ENCODE measurements around the gene HECTD2.
"Not testable (repeated sequence)": the region's sequence is repeated elsewhere in the genome, so short reads cannot be mapped to it uniquely, and the experiment has no call there.

The HECTD2 gene

DNA sequence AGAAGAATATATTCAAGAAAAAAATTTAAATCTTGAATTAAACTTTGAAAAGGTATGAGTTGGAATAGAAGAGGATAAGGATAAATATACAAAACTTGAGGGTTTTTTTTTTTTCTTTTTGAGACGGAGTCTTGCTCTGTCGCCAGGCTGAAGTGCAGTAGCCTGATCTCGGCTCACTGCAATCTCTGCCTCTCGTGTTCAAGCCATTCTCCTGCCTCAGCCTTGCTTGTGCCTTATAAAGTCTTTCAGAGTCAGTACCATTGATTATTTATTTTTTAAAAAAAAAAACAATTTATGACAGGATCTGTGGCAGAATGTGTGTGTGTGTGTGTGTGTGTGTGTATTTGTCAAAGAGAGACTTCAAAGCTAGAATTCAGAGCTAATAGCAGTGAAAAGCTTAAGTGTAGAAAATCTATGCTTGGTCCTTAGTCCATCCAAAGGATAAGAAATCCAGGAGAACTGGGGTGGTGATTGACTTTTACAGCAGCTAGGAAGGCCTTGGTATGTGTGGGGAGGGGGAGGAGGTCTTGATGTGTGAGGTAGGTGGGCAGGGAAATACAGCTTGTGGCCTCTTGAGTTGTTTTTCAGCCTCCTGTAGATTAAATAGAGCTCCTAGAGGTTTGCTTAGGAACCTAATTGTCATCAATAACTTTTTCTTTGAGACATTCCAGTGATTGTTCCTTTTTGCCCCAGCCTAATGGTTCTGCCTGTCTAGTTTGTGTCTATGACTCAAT is 2.4 kb downstream of the HECTD2 start:
- DNase-seq (ENCODE audit: low spot score) = no peak

DNA sequence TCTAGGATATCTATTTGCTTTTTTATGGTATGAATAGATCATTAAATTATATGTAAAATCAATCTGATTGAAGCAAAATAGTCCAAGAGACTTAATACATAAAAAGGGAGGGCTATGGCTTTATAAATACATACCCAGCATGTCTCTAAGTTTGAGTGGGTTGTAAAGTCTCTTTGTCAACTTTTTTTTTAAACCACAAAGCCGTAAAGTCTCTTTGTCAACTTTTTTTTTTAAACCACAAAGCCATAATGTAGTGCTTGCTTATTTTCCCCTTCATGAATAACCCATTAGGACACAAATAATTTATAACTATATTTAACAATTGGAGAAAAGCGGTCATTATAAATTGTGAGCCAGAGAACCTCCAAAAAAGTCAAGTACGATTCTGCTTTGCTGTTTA is 5.7 kb downstream of the HECTD2 start:
- no peak for DNase-seq (ENCODE audit: low spot score)

- no peak for DNase-seq (ENCODE audit: low spot score)
These were observed 6.3 kb downstream of the HECTD2 start for GRCh38 chr10:91416339-91416855.

GRCh38 chr10:91418416-91418815 is 8.3 kb downstream of the HECTD2 start:
- DNase-seq (ENCODE audit: low spot score) = no peak

- no peak for DNase-seq (ENCODE audit: low spot score)
These were observed 10.7 kb downstream of the HECTD2 start for GRCh38 chr10:91420868-91421267.

DNA sequence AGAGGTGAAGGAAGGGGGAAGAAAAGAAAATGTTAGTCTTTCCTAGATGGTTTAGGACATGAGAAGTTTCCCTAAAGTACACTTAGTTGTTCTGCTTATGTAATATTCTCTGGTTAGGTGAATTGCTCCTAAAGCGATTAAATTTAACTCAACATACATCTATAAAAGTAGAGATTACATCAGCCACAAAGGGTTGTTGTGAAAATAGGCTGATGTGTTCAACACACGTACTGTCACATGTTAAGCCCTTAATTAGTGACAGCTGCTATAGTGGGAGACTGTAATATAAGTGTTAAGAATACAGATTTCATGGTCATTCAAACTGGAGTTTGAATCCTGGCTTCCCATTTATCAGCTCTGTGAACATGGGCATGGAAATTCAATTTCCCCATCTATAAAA is 12.8 kb downstream of the HECTD2 start:
- no peak for DNase-seq (ENCODE audit: low spot score)

DNA sequence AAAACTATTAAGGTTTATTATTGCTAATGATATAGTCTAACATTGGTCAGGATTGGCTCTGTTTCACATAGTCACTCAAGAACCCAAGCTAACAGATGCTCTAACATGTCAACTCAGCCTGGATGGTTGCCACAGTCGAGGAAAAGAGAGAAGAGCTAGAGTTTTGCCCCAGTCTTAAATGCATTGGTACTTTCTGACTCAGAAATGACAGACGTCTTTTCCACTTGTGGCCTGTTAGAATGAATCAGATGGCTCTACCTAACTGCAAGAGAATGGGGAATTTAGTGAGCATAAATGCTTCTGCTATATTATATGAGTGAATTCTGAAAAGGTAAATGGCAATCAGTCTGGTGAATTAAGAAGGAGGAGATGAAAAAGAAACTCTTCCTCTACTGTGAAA is 13.9 kb downstream of the HECTD2 start:
- DNase-seq (ENCODE audit: low spot score) = no peak

DNA sequence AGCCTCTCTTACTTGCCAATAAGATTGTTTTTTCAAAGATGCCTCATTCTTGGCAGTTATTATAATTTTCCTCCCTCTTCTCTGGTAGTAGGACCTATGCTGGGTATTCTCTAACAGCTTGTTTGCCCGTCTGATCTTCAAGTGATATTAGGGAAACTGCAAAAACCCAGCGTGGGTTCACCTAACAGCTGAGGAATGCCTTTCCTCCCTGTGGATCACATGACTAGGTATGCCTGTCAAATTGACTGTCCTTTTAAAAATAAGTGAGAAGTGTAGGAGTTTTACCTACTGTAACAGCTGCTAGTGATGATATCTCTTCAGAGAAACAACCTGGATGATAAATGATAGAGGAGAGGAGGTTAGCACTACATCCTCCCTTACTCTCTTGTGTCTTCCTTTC is 22.0 kb downstream of the HECTD2 start:
- DNase-seq (ENCODE audit: low spot score) = no peak

DNA sequence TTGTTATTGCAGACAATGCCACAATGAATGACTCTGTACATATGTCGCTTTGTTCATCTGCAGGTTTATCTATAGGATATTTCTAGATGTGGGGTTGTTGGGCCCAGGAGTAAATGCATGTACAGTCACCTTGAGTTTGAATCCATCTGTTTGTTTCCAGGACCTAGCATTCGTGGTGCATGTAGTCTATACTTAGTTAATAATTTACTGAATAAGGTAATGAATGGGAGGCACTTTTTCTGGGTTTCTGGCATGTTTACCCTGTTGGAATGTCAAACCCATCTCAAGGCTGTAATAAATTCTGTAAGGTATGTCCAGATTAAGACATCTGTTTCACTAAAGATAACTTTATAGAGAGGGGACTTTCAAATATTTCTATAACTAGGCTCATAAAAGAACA is 23.5 kb downstream of the HECTD2 start:
- DNase-seq (ENCODE audit: low spot score) = no peak

DNA sequence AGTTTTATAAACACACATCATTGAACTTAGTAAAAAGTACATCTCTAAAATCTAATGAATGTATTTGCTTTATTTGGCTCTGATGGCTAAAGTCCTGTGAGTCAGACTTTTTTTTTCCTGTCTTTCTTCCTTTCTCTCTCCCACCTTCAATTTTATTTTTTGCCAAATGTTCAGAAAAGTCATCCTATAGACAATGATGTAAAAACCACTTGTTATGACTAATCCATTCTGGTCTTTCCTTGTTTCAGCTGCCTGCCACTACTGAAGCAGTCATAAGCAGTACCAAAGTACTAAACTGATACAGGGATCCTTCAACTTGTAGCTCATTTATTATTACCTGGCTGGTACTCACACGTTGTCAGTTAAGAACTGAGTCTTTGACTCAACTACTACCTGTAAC is 23.9 kb downstream of the HECTD2 start:
- DNase-seq (ENCODE audit: low spot score) = no peak

DNA sequence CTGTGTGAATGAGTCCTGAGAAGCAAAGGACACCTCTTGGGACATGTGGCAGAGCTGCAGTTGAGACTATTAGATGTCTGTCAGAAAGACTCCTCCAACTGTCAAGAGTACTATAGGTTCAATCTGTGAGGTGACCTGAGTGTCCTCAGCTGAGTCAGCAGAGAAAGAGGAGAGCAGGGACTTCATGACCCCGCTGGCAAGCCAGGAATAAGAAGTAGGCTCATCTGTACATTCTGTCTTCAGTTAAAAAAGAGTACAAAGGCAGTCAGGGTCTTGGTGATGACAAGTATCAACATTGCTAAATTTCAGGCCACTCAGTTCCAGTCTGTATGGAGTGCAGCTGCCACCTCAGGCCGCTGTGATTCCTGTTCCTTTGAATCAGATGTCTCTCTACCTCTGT is 25.1 kb downstream of the HECTD2 start:
- no peak for DNase-seq (ENCODE audit: low spot score)

DNA sequence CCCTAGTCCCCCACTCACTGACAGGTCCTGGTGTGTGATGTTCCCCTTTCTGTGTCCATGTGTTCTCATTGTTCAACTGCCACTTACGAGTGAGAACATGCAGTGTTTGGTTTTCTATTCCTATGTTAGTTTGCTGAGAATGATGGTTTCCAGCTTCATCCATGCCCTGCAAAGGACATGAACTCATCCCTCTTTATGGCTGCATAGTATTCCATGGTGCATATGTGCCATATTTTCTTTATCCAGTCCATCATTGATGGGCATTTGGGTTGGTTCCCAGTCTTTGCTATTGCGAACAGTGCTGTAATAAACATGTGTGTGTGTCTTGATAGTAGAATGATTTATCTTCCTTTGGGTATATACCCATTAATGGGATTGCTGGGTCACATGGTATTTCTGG is 28.1 kb downstream of the HECTD2 start:
- not testable (repeated sequence) for DNase-seq (ENCODE audit: low spot score)

- DNase-seq (ENCODE audit: low spot score) = no peak
These were observed 34.4 kb downstream of the HECTD2 start for GRCh38 chr10:91444211-91445182.

- DNase-seq (ENCODE audit: low spot score) = no peak
These were observed 41.9 kb downstream of the HECTD2 start for GRCh38 chr10:91452063-91452462.

GRCh38 chr10:91453535-91453934 is 43.4 kb downstream of the HECTD2 start:
- no peak for DNase-seq (ENCODE audit: low spot score)

DNA sequence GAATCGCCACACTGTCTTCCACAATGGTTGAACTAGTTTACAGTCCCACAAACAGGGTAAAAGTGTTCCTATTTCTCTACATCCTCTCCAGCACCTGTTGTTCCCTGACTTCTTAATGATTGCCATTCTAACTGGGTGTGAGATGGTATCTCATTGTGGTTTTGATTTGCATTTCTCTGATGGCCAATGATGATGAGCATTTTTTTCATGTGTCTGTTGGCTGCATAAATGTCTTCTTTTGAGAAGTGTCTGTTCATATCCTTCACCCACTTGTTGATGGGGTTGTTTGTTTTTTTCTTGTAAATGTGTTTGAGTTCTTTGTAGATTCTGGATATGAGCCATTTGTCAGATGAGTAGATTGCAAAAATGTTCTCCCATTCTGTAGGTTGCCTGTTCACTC is 45.0 kb downstream of the HECTD2 start:
- DNase-seq (ENCODE audit: low spot score) = not testable (repeated sequence)

- DNase-seq (ENCODE audit: low spot score) = no peak
These were observed 50.5 kb downstream of the HECTD2 start for GRCh38 chr10:91460681-91461080.

- no peak for DNase-seq (ENCODE audit: low spot score)
These were observed 52.3 kb downstream of the HECTD2 start for GRCh38 chr10:91462423-91462822.

DNA sequence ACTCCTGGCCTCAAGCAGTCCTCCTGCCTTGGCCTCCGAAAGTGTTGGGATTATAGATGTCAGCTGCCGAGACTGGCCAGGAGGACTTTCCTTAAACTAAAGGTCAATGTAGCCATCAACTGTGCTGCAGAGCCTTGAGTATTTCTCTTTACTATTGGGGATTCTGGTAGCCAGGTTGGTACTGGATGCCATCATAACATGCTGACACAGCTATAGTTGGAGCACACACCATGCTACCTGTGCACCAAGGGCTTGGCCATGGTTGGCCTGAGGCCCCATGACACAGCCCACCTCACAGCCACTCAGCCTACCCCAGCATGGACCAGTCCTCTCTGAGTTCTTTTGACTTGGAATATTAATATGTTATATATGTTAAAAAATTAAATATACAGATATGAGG is 54.4 kb downstream of the HECTD2 start:
- no peak for DNase-seq (ENCODE audit: low spot score)

DNA sequence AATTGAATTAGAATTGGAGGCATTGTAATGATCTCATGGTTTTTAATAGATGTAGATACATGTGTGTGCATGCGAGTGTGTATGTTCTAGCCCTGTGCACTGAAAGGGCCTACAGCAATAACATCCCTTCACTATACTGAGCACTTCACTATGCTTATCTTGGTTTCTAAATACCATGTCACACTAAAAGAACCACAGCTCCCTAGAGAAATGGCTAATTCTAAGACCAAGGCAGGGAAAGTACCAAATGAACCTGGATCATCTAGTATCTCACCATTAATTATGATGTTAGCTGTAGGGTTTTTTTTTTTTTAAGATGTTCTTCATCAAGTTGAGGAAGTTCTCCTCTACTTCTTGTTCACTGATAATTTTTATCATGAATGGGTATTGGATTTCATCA is 55.1 kb downstream of the HECTD2 start:
- no peak for DNase-seq (ENCODE audit: low spot score)

DNA sequence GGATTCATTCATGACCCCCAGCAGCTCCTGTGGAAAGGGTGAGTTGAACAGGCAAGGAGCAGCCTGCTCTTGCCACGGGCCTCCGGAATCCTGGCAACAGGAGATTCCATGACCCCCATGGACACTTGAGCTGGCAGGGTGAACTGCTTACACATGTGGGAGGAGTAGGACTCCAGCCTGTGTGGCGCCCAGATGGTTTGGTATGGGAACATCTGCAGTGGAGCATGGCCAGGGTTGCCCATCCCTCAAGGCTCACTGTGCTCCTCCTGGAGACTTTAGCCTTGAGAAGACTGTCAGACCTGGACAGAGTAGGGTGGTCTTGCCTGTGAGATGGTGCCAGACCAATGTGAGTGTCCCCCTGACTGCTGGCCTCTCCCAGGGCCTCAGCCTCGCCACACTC is 57.0 kb downstream of the HECTD2 start:
- DNase-seq (ENCODE audit: low spot score) = no peak

DNA sequence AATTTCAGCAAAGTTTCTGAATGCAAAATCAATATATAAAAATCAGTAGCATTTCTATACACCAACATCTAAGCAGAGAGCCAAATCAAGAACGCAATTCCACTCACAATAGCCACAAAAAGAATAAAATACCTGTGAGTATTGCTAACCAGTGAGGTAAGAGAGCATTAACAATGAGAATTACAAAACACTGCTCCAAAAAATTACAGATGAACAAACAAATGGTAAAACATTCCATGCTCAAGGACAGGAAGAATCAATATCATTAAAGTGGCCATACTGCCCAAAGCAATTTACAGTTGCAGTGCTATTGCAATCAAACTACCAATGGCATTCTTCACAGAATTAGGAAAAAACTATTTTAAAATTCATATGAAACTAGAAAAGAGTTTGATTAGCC is 61.5 kb downstream of the HECTD2 start:
- no peak for DNase-seq (ENCODE audit: low spot score)

- DNase-seq (ENCODE audit: low spot score) = no peak
These were observed 62.8 kb downstream of the HECTD2 start for GRCh38 chr10:91472911-91473310.
